ENCODE data around the gene ANKRD39. TPM values are rescaled to one million over a fixed set of nuclear protein-coding genes. Genes with fewer than 3 reads are reported as not detected.

Gene ANKRD39
- total RNA-seq, 1 experiment from 2014 or later = 7.7 TPM

GRCh38 chr2:96798733-96799622 is 58.8 kb downstream of the ANKRD39 start:
- no peaks in the 10 kb centered on the region for H3K27me3 ChIP-seq
- no peak overlapping the region for H3K4me3 ChIP-seq
- no peaks in the 10 kb centered on the region for H3K36me3 ChIP-seq
- DNase-seq = no peak
- no peaks in the 10 kb centered on the region for H3K4me1 ChIP-seq
- H3K27ac ChIP-seq = no peak overlapping the region
- H3K9me3 ChIP-seq (replicated peaks) = no peaks in the 10 kb centered on the region

Other genes starting within 250 kb of the ANKRD39 start
- gene KANSL3, start 219.7 kb downstream of the ANKRD39 start, total RNA-seq (2014; rRNA removed; shearing (Covaris generic)) = 46.1 and 50.9 TPM in 2 replicates
- gene FER1L5, start 215.3 kb downstream of the ANKRD39 start, total RNA-seq (2014; rRNA removed; shearing (Covaris generic)) = 0.04 TPM in 1 of 2 replicates, not detected in the other
- 29.5 and 31.9 TPM in 2 replicates for gene LMAN2L, start 118.0 kb downstream of the ANKRD39 start, total RNA-seq (2014; rRNA removed; shearing (Covaris generic))
- 3.7 and 4.3 TPM in 2 replicates for gene CNNM4, start 97.1 kb downstream of the ANKRD39 start, total RNA-seq (2014; rRNA removed; shearing (Covaris generic))
- gene CNNM3, start 41.7 kb downstream of the ANKRD39 start, total RNA-seq (2014; rRNA removed; shearing (Covaris generic)) = 9.1 and 9.3 TPM in 2 replicates
- 0.58 and 1.1 TPM in 2 replicates for gene ANKRD23, start 14.0 kb downstream of the ANKRD39 start, total RNA-seq (2014; rRNA removed; shearing (Covaris generic))
- 41.3 and 49.4 TPM in 2 replicates for gene SEMA4C, start 12.1 kb upstream of the ANKRD39 start, total RNA-seq (2014; rRNA removed; shearing (Covaris generic))
- gene FAM178B, start 128.6 kb upstream of the ANKRD39 start, total RNA-seq (2014; rRNA removed; shearing (Covaris generic)) = 1.4 and 2.0 TPM in 2 replicates
- 4.8 and 5.9 TPM in 2 replicates for gene FAHD2B, start 236.9 kb upstream of the ANKRD39 start, total RNA-seq (2014; rRNA removed; shearing (Covaris generic))

Data from SJCRH30 (cell line).